DND-41 (cell line): ENCODE results near the gene MAGI1.

Source experiments
- CTCF ChIP-seq: IDR thresholded peaks from 2 replicates; pipeline ENCODE4 v1.5.1; 2012; ENCODE audit warnings: borderline replicate concordance, low read length, moderate library complexity, mild to moderate bottlenecking; ENCODE audit not compliant: poor library complexity, severe bottlenecking; ENCODE audit errors: extremely low read depth
- EZH2 ChIP-seq: IDR thresholded peaks from 3 replicates; pipeline ENCODE4 v1.6.1; 2012; ENCODE audit warnings: borderline replicate concordance, low read depth, mild to moderate bottlenecking, moderate library complexity, low read length, inconsistent platforms; ENCODE audit not compliant: severe bottlenecking

DNA sequence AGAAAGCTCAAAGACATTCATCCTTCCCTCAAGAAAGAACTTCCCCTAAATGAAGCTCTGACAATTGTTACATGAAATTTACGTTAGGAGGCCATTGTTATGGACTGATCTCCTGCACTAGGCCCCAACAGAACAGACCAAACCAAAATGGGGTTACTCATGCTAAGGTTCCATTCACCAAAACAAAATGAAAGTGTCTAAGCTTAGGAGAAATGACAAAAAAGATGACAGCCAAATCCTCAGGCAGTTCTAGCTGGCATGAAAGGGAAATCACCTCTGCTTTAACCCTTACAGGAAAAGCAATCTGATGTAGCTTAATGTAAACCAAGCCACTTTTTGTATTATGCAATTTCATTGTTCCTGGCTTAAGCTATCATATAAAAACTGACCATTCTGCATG lies 271.2 kb downstream of the MAGI1 start:
- no peak for TF ChIP-seq EZH2
- no peak for TF ChIP-seq CTCF
